DND-41 (cell line): ENCODE results near the gene CALM1.

Experiments used
- EZH2 ChIP-seq: IDR thresholded peaks from 3 replicates; pipeline ENCODE4 v1.6.1; 2012; ENCODE audit warnings: borderline replicate concordance, low read depth, mild to moderate bottlenecking, moderate library complexity, low read length, inconsistent platforms; ENCODE audit not compliant: severe bottlenecking
- TF ChIP-seq, protein P1 (sequence below): IDR thresholded peaks from 2 replicates; pipeline ENCODE4 v1.5.1; 2012; ENCODE audit warnings: borderline replicate concordance, low read length, moderate library complexity, mild to moderate bottlenecking; ENCODE audit not compliant: poor library complexity, severe bottlenecking; ENCODE audit errors: extremely low read depth

DNA sequence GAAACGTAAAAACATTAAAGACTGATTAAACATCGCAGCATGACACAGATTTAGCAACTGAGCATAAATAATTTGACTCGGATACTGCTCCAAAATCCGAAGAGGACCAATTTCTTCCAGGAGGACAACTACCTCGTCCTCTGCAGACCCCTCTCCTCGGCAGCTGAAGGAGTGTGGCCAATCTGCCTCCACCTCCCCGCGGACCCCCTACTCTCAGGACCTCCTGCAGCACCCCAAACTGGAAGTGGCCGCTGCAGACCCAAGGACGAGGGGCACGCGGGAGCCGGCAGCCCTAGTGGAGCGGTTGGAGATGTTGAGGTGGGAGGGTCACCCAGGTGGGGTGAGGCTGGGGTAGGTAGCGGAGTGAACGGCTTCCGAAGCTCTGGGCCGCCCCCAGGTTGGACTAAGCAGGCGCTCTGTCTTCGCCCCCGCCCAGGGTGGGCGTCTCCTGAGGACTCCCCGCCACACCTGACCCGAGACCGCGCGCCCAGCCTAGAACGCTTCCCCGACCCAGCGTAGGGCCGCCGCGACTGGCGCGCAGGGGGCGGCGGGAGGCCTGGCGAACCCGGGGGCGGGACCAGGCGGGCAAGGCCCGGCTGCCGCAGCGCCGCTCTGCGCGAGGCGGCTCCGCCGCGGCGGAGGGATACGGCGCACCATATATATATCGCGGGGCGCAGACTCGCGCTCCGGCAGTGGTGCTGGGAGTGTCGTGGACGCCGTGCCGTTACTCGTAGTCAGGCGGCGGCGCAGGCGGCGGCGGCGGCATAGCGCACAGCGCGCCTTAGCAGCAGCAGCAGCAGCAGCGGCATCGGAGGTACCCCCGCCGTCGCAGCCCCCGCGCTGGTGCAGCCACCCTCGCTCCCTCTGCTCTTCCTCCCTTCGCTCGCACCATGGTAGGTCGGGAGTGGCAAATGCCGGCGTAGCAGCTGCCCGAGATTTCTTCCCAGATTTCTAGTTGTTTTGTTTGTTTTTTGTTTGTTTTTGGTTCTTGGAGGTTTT, at the start of gene CALM1:
- TF ChIP-seq, protein P1, sequence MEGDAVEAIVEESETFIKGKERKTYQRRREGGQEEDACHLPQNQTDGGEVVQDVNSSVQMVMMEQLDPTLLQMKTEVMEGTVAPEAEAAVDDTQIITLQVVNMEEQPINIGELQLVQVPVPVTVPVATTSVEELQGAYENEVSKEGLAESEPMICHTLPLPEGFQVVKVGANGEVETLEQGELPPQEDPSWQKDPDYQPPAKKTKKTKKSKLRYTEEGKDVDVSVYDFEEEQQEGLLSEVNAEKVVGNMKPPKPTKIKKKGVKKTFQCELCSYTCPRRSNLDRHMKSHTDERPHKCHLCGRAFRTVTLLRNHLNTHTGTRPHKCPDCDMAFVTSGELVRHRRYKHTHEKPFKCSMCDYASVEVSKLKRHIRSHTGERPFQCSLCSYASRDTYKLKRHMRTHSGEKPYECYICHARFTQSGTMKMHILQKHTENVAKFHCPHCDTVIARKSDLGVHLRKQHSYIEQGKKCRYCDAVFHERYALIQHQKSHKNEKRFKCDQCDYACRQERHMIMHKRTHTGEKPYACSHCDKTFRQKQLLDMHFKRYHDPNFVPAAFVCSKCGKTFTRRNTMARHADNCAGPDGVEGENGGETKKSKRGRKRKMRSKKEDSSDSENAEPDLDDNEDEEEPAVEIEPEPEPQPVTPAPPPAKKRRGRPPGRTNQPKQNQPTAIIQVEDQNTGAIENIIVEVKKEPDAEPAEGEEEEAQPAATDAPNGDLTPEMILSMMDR, result no peak
- peak; percentile 30 for TF ChIP-seq EZH2
